ENCODE data around the gene SLC12A9.

Gene SLC12A9

GRCh38 chr7:100875356-100875751 is 22.8 kb downstream of the SLC12A9 start:
- ChIA-PET POLR2A (interaction anchor here (0.6 to 6.2 kb wide), 24 partner anchors 8 to 1459 kb away, joined by 3 to 158 read pairs (median 4); partner anchors contain the start of genes ACHE, EPHB4, MOSPD3 and POP7), CTCF (interaction anchor here (0.7 to 1.1 kb wide), 2 partner anchors 171 to 185 kb away, joined by 3 read pairs; no protein-coding TSS in a partner anchor)
- no peak for DNase-seq (ENCODE audit: extremely low spot score)
- no peak for TF ChIP-seq BHLHE40 (IDR thresholded peaks at IDR 0.05; ENCODE audit: borderline replicate concordance)
- TF ChIP-seq FOXA1 (IDR thresholded peaks at IDR 0.05) = no peak
- no peak for TF ChIP-seq ARNT (IDR thresholded peaks at IDR 0.05)
- peak; percentile 4; the same call in 1 of the 2 replicates for TF ChIP-seq PKNOX1 (IDR thresholded peaks at IDR 0.05)
- no peak for TF ChIP-seq NFRKB (IDR thresholded peaks at IDR 0.05)
- no peak for TF ChIP-seq SUZ12 (IDR thresholded peaks at IDR 0.05)
- TF ChIP-seq CTBP1 (IDR thresholded peaks at IDR 0.05; ENCODE audit: borderline replicate concordance) = no peak
- no peak for TF ChIP-seq FOXM1 (IDR thresholded peaks at IDR 0.05; ENCODE audit: borderline replicate concordance)

DNA sequence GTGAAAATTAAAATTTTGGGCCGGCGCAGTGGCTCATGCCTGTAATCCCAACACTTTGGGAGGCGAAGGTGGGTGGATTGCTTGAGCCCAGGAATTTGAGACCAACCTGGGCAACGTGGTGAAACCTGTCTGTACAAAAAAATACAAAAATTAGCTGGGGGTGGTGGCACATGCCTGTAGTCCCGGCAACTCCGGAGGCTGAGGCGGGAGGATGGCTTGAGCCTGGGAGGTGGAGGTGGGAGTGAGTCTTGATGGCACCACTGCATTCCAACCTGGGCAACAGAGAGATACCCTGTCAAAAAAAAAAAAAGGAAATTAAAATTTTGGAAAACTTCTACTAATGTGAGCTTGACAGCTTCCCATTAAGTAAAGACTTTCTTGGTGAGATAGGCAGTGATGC is 25.5 kb downstream of the SLC12A9 start:
- TF ChIP-seq SP1 (IDR thresholded peaks at IDR 0.05) (no peak), L3MBTL2 (conservative IDR thresholded peaks at IDR 0.05) (no peak), ARNT (IDR thresholded peaks at IDR 0.05) (no peak), SUZ12 (IDR thresholded peaks at IDR 0.05) (no peak), HDGF (IDR thresholded peaks at IDR 0.05; ENCODE audit: borderline replicate concordance) (no peak), CTBP1 (IDR thresholded peaks at IDR 0.05; ENCODE audit: borderline replicate concordance) (no peak), NFRKB (IDR thresholded peaks at IDR 0.05) (no peak)
- no peak for DNase-seq (ENCODE audit: extremely low spot score)
- ChIA-PET POLR2A (interaction anchor here (6.2 kb wide), 1 partner anchor 9 kb away, joined by 158 read pairs; the partner anchor contains the start of gene UFSP1), CTCF (no interaction called here)

GRCh38 chr7:100878685-100879084 is 26.2 kb downstream of the SLC12A9 start:
- POLR2A ChIA-PET = interaction anchor here (6.2 kb wide), 1 partner anchor 8 kb away, joined by 158 read pairs; the partner anchor contains the start of gene UFSP1
- no peak for DNase-seq (ENCODE audit: extremely low spot score)
- CTCF ChIA-PET = no interaction called here
- TF ChIP-seq ZNF384 (IDR thresholded peaks at IDR 0.05) = no peak
- no peak for TF ChIP-seq PKNOX1 (IDR thresholded peaks at IDR 0.05)
- TF ChIP-seq FOXK2 (IDR thresholded peaks at IDR 0.05) = no peak
- no peak for TF ChIP-seq LEF1 (IDR thresholded peaks at IDR 0.05; ENCODE audit: borderline replicate concordance)
- no peak for TF ChIP-seq L3MBTL2 (conservative IDR thresholded peaks at IDR 0.05)
- no peak for TF ChIP-seq TARDBP (IDR thresholded peaks at IDR 0.05)
- TF ChIP-seq SP1 (IDR thresholded peaks at IDR 0.05) = no peak
- TF ChIP-seq FOXA1 (IDR thresholded peaks at IDR 0.05) = no peak
- no peak for TF ChIP-seq HDGF (IDR thresholded peaks at IDR 0.05; ENCODE audit: borderline replicate concordance)
- no peak for TF ChIP-seq BHLHE40 (IDR thresholded peaks at IDR 0.05; ENCODE audit: borderline replicate concordance)
- no peak for TF ChIP-seq ARNT (IDR thresholded peaks at IDR 0.05)
- TF ChIP-seq ELF4 (IDR thresholded peaks at IDR 0.05) = no peak

GRCh38 chr7:100879685-100880261 is 27.3 kb downstream of the SLC12A9 start:
- DNase-seq (ENCODE audit: extremely low spot score) = no peak
- ChIA-PET CTCF (no interaction called here), POLR2A (no interaction called here)
- peak; percentile 86 for TF ChIP-seq PKNOX1 (IDR thresholded peaks at IDR 0.05)
- TF ChIP-seq SUZ12 (IDR thresholded peaks at IDR 0.05) = no peak

- TF ChIP-seq FOXK2 (IDR thresholded peaks at IDR 0.05) (no peak), LEF1 (IDR thresholded peaks at IDR 0.05; ENCODE audit: borderline replicate concordance) (no peak), BHLHE40 (IDR thresholded peaks at IDR 0.05; ENCODE audit: borderline replicate concordance) (no peak), FOXA1 (IDR thresholded peaks at IDR 0.05) (no peak), CTBP1 (IDR thresholded peaks at IDR 0.05; ENCODE audit: borderline replicate concordance) (no peak), ARNT (IDR thresholded peaks at IDR 0.05) (no peak), TARDBP (IDR thresholded peaks at IDR 0.05) (no peak), ELF4 (IDR thresholded peaks at IDR 0.05) (no peak), HDGF (IDR thresholded peaks at IDR 0.05; ENCODE audit: borderline replicate concordance) (no peak), SP1 (IDR thresholded peaks at IDR 0.05) (no peak), NFRKB (IDR thresholded peaks at IDR 0.05) (no peak), L3MBTL2 (conservative IDR thresholded peaks at IDR 0.05) (no peak), ZNF384 (IDR thresholded peaks at IDR 0.05) (no peak), SUZ12 (IDR thresholded peaks at IDR 0.05) (no peak), PKNOX1 (IDR thresholded peaks at IDR 0.05) (no peak), FOXM1 (IDR thresholded peaks at IDR 0.05; ENCODE audit: borderline replicate concordance) (no peak)
- ChIA-PET POLR2A (no interaction called here), CTCF (no interaction called here)
- no peak for DNase-seq (ENCODE audit: extremely low spot score)
Measured at GRCh38 chr7:100880645-100881044, 28.1 kb downstream of the SLC12A9 start.

- TF ChIP-seq PKNOX1 (IDR thresholded peaks at IDR 0.05) (no peak), BHLHE40 (IDR thresholded peaks at IDR 0.05; ENCODE audit: borderline replicate concordance) (no peak), SP1 (IDR thresholded peaks at IDR 0.05) (no peak), L3MBTL2 (conservative IDR thresholded peaks at IDR 0.05) (no peak), FOXA1 (IDR thresholded peaks at IDR 0.05) (no peak), CTBP1 (IDR thresholded peaks at IDR 0.05; ENCODE audit: borderline replicate concordance) (no peak), FOXM1 (IDR thresholded peaks at IDR 0.05; ENCODE audit: borderline replicate concordance) (no peak)
- POLR2A ChIA-PET = no interaction called here
- DNase-seq (ENCODE audit: extremely low spot score) = no peak
- CTCF ChIA-PET = no interaction called here
Measured at GRCh38 chr7:100881136-100881535, 28.6 kb downstream of the SLC12A9 start.
